ENCODE measurements around the gene NFYC.
"Not testable (repeated sequence)": the region's sequence is repeated elsewhere in the genome, so short reads cannot be mapped to it uniquely, and the experiment has no call there.

NFYC gene

GRCh38 chr1:40704817-40705733, 13.6 kb downstream of the NFYC start:
- FAIRE-seq (peak; percentile 7), DNase-seq (ENCODE audit: low spot score) (no peak)

GRCh38 chr1:40706626-40707025, 15.1 kb downstream of the NFYC start:
- no peak for FAIRE-seq
- no peak for DNase-seq (ENCODE audit: low spot score)

DNA sequence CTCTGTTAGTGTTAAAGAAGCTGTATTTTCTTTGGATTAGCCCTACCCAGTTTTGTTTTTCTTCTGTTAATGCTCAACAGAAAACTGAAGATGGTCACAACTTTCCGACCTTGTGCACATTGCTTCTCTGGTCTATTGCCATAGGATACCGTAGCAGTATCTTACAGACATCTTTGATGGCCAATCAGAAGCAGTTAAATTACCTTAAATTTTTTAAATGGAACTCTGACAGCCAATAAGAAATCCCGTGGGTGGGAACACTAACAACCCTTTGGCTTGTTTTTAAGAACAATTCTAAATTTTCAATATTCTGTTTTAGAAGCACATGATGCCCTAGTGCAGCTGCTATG, 17.2 kb downstream of the NFYC start:
- FAIRE-seq (no peak), DNase-seq (ENCODE audit: low spot score) (peak; percentile 38)

DNA sequence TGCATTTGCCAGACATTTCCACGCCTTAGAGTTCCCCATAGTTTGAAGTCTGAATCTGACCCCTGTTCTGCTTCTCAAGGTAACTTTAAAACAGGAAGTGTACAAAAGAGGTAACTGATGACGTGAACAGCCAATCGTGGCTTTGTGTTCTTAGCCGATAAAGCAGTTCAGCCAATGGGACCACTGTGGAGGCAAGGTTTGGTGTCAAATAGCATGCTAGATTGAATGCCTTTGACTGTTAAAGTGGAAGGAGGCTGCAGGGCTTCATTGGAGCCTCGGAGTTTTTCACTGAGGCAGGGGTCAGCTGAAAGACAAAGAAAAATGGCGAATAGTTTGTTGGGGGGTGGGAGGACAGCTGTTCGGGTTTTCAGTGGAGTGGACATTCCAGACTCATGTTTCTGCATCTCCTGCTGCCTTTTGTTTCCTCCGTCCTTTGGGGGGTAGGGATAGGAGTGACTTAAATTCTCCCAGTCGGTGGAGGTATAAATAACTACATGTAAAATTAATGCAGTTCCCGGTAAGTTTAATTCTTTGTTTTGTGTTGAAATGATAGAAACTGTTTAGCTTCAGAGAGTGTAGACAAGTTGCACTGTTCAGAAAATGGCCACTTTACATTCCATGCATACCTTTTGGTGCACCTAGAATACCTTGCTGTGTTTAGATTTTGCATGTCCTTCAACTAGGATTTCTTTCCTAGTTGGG, 17.7 kb downstream of the NFYC start:
- peak; percentile 88 for DNase-seq (ENCODE audit: low spot score)
- peak; percentile 82 for FAIRE-seq

- FAIRE-seq: no peak
- no peak for DNase-seq (ENCODE audit: low spot score)
Observed at GRCh38 chr1:40709802-40710278, 18.3 kb downstream of the NFYC start.

DNA sequence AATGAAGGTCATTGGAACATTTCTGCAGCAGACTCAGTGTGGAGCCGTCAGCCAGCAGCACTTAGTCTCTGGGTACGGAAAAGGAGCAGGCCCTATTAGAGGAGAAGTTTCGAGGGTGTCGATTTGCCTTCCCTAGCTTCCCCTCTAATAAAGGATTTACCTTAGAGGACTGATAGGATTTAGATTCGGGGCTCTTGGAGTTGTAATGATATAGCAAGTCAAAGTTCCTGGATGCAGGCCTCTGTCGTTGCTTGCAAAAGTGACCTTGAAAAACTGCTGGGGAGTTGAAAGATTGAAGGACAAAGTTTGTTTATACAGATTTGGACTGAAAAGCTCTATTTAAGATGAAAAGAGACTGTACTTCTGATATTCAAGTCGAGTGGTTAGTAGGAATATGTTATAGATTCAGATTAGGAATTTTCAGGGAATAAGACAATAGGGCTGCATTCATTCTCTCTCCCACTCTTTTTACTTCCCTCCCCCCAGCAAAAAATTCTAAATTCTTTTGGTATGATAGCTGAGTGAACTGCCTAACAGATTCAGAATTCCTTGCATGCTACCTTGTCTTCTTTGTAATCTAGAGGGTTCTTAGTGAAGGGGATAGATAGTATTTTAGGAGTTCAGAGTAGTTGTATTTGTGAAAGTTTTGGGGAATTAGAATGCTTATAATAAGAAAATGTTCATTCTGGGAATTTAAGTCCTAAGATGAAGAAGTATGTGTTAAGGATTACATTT, 19.2 kb downstream of the NFYC start:
- no peak for DNase-seq (ENCODE audit: low spot score)
- no peak for FAIRE-seq

DNA sequence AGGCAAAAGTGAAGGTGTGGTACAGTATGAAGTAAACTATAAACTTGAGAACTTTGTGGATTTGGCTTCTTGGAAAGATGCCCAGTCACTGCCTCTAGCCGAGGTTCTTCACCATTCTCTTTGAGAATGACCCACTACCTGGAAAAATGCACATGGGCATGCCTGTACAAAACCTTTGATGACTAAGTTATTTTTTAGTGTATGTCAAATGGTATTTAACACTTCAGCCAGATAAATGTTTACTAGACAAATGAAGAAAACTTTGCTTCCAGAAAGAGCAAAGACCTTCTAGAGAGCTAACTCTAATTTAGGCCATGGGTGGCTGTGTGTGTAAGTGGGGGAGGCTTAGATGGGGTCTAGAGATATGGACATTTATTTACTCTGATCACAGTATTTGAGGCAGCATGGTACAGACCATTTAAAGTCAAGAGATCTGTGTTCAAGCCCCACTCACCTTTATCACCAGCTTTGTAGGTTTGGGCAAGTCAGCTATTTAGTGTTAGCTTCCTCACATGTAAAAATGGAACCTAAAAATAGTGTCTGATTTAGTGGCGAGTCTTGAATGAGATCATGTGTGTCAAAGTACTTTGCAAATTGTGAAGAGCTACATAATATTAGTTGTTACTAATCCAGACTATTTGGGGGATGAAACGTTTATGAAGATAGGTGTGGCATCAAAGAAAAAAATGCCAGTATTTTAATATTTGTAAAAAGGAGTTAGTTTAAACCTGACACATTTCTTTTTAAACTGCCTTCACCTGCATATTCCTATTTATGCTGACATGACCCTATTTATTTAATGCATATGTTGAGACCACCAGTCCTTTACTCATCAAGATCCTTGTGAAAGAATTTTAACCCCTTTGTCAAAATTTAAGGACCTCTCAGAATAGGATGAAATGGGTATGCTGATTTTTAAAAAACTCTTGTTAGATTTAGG, 20.2 kb downstream of the NFYC start:
- peak; percentile 73 for FAIRE-seq

GRCh38 chr1:40712405-40712944, 21.0 kb downstream of the NFYC start:
- no peak for DNase-seq (ENCODE audit: low spot score)
- no peak for FAIRE-seq

More for the DNA sequence above, 20.2 kb downstream of the NFYC start:
- peak; percentile 62 for DNase-seq (ENCODE audit: low spot score)

- FAIRE-seq: no peak
Observed at GRCh38 chr1:40712997-40713396, 21.5 kb downstream of the NFYC start.

DNA sequence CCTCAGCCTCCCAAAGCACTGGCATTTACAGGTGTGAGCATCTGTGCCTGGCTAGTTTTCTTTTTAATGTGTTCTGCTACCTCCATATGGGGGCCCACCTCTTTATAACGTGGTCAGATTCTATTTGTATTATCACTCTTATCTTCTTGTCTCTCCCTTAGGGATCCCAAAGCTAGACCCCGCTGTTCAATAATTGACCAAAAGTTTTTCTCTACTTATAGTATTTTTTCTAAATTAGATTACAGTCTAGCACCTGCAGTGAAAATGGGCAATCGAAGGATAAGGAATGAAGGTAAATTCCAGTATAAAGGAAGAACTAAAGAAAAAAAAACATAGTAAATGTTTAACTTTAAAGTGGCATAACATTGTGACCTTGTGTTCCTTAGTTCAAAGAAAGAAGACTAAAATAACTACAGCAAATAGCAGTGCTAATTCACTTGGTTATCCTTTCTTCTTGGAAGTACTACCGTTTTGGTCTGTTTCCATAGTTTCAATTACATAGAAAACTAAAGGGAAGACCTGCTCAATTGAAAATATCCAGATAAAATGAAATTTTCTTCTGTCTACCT, 24.1 kb downstream of the NFYC start:
- DNase-seq (ENCODE audit: low spot score) (no peak), FAIRE-seq (no peak)

More at GRCh38 chr1:40712997-40713396, 21.5 kb downstream of the NFYC start:
- DNase-seq (ENCODE audit: low spot score): no peak

DNA sequence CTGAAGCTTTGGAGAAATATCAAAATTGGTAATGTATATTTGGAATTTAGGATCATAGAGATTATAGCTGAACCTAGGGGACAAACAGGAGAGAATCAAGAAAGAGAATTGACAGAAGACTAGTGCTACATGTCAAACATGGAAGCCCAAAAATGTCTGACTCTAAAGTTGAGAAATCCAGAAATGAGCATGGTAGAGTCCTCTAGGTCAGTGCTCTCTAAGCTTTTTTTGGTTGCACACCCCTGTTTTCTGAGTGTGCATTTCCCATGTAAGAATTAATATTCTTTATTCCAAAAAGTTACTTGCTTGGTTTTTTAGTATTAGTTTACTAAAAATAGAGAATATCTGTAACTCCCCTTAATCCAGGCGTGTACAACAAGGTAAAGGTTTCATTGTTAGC, 25.6 kb downstream of the NFYC start:
- no peak for FAIRE-seq
- DNase-seq (ENCODE audit: low spot score): no peak

DNA sequence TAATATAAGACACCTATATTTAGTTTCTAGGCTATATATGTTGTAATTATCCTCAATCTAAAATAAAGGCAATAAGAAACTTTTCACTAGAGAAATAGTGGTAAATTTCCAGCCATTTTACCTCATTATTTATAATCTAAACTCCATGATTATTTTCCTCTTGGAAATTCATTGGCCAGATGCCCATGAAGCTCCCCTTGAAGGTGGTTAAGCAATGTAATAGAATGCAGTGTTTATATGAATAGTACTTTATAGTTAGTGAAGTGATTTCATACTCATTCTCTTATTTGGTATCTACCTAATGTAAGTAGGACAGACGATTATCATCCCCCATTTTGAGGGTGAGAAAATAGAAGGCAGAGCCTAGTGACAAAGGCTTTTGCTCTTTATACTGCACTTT, 26.5 kb downstream of the NFYC start:
- no peak for DNase-seq (ENCODE audit: low spot score)
- no peak for FAIRE-seq

DNA sequence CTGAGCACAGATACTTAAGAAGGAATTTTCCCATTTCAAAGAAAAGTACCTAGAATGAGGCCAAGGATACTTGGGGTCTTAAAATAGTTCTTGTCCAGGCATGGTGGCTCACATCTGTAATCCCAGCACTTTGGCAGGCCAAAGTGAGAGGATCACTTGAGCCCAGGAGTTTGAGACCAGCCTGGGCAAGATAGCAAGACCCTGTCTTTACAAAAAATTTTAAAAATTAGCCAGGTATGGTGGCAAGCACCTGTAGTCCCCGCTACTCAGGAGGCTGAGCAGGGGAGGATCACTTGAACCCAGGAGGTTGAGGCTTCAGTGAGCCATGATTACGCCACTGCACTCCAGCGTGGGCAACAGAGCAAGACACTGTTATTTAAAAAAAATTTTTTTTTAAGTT, 29.0 kb downstream of the NFYC start:
- FAIRE-seq: no peak

GRCh38 chr1:40722622-40723021, 31.1 kb downstream of the NFYC start:
- DNase-seq (ENCODE audit: low spot score) (no peak), FAIRE-seq (no peak)

More for the DNA sequence above, 29.0 kb downstream of the NFYC start:
- DNase-seq (ENCODE audit: low spot score): no peak

DNA sequence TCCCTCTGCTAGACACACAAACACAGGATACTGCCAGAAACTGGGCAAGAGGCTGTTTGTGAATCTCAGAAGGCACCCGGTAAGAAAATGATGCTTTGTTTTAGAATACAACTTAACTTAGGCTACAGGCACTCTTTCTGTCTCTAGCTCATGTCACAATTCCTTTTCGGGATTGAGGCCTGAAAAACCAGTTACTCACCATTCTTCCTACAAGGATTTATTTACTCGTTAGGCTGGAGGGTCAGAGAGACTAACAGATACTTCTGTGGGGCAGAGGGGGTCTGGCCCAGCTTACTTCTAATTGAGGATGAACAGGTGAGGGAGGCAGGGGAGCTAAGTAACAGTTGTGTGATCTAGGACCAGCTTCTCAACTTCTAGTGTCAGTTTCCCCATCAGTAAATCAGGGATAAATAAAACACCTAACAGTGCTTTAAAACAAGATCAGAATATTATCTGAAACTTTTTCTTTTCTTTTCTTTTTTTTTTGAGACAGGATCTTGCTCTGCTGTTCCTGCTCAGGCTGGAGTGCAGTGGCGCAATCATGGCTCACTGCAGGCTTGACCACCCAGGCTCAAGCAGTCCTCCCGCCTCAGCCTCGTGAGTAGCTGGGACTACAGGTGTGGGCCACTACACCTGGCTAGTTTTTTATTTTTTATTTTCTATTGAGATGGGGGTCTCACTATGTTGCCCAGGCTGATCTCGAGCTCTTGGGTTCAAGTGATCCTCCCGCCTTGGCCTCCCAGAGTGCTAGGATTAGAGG, 31.9 kb downstream of the NFYC start:
- DNase-seq (ENCODE audit: low spot score) (no peak), FAIRE-seq (no peak)

DNA sequence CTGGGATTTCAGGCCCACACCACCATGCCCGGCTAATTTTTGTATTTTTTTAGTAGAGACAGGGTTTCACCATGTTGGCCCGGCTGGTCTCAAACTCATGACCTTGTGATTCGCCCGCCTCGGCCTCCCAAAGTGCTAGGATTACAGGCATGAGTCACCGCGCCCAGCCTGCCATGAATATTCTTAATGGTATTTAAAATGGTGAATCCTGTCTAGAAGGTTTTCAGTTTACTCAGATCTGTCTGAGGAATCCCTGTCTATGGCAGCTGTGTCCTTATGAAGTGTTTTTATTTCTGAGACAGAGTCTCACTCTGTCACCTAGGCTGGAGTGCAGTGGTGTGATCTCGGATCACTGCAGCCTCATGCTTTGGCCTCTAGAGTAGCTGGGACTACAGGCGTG, 36.2 kb downstream of the NFYC start:
- not testable (repeated sequence) for FAIRE-seq
- peak; percentile 20 for DNase-seq (ENCODE audit: low spot score)

DNA sequence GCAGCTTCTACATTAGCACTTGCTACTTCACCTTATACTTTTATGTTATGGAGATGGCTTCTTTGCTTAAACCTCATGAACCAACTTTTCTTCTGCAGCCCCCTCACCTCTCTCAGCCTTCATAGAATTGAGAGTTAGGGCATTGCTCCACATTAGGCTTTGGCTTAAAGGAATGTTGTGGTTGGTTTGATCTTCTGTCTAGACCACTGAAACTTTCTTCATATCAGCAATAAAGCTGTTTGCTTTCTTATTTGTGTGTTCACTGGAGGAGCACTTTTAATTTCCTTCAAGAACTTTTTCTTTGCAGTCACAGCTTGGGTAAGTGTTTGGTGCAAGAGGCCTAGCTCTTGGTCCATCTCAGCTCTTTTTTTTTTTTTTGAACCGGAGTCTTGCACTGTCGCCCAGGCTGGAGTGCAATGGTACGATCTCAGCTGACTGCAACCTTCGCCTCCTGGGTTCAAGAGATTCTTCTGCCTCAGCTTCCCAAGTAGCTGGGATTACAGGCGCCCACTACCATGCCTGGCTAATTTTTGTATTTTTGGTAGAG, 37.9 kb downstream of the NFYC start:
- FAIRE-seq; DNase-seq (ENCODE audit: low spot score): not testable (repeated sequence)

DNA sequence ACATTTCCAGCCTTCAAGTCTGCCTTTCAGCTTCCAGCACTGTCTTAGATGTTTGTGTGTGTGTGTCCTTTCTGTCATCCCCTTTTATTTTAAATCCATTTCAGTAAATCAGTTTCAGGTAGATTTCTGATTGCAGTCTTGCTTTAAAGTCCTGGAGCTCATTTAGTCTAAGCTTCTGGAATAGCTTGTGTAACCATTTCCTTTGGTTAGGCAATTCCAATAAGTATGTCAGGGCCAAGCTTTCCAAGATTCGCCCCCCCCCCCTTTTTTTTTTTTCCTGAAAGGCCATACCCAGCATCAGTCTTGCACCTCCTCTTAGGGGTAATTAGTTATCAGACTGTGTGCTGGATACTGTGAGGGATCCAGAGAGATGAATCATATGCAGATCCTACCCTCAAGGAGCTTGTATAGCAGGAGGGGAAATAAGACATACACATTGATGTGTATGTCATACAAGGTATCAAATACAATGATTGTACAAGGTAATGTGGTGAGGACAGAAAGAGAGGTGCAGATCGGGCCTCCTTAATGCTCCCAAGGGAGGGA, 41.3 kb downstream of the NFYC start:
- FAIRE-seq (no peak), DNase-seq (ENCODE audit: low spot score) (no peak)

All from RCC 7860 (cell line).